ENCODE measurements around the gene UBASH3B.
A peak's percentile ranks its signal among the peaks of the same experiment; 100 is the strongest.

The UBASH3B gene

DNA sequence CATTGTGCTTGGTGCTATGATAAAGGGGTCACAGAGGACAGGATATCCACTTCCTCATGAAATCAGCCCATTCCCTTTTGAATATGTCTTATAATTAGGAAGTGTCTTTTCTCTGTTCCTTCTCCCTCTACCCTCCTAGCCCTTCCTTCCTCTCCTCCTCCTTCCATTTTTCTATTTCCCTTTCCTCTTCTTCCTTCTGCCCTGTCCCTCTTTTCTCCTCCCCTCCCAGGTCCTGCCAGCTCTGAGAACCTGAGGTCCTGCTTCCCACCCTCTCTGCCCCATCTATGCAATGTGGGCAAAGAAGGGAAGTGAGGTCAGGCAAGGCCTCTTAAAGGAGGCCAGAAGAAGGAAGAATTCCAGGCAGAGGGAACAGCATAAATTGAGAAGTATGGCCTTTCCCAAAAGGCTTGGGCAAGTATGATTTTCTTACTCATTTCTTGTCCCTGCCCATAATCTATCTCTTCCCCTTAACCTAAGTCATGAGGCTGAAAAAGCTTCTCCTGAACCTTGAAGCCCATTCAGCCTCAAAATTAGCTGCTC is 7.7 kb upstream of the UBASH3B start:
- FAIRE-seq (no peak), DNase-seq (ENCODE audit: low spot score) (no peak)

DNA sequence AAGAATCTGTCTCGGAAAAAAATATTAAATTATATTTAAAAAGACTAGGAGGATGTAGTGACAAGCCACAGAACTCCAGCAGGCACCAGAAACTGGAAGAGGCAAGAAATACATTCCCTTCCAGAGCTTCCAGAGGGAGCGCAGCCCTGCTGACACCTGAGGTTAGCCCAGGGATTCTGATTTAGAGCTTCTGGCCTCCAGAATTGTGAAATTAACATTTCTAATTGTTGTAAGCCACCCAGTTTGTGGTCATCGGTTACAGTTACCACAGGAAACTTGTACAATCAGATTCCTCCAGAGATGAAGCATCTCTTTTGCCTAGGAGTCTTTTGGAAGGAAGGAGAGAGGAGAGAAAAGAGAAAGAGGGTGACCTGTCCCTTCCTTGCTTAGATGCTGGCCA is 6.4 kb upstream of the UBASH3B start:
- no peak for FAIRE-seq
- no peak for DNase-seq (ENCODE audit: low spot score)

DNA sequence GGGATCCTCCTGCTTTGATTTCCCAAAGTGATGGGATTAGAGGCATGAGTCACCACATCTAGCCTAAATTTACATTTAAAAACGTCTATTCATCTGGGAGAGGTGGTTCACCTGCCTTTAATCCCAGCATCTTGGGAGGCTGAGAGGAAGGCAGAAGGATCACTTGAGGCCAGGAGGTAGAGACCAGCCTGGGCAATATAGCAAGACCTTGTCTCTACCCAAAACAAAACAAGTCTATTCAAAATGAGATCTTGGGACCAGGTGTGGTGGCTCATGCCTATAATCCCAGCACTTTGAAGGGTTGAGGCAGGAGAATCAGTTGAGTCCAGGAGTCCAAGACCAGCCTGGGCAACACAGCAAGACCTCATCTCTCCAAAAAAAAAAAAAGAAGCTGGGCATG is 4.9 kb upstream of the UBASH3B start:
- DNase-seq (ENCODE audit: low spot score), result no peak
- no peak for FAIRE-seq

DNA sequence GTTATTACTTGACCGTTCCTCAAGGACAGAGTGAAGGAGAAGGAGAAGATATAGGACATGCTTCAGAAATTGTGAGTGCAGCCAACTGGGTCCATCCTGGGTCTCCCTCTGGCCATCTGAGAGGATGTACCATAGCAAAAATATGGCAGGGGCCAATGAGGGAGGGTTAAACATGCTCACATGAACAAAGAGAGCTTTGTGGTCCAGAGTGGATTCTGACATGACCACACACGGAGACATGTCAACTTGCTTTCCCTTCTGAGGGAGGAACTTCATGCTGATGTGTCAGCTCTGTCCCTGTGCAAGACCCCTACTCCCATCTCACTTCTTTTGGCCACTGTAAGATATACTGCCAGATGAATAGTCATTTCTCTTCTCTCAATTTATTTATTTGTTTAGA is 3.0 kb upstream of the UBASH3B start:
- FAIRE-seq, result no peak
- no peak for DNase-seq (ENCODE audit: low spot score)

DNA sequence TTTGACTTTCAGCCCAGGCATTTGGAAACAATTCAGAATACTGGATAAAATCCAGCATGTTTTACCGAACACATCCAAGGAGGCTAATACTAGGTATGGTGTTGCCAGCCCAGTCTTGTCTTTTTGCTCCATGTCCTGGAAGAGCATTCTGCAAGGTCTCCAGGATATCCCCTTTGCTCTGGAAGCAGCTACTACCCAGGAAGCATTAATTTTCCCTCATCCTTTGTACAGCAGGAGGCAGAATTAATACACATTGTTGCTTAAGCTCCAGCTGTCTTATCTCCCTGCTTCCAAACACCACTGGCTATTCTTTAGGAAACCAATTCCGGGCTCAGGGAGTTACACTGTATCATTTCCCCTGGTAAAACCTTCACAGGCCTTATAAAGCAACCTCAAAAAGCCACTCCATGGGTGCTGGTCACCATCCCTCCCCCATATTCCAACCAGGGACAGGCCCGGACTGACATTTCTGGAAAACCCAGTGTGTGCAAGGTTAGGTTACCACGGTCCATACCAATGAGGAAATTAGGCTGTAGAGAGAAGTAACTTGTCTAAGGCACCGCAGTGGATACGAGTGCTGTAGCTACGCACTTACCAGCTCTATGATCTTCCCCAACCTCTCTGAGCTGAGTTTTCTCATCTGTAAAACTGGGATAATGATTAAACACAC is 1.5 kb upstream of the UBASH3B start:
- FAIRE-seq, result no peak
- no peak for DNase-seq (ENCODE audit: low spot score)

DNA sequence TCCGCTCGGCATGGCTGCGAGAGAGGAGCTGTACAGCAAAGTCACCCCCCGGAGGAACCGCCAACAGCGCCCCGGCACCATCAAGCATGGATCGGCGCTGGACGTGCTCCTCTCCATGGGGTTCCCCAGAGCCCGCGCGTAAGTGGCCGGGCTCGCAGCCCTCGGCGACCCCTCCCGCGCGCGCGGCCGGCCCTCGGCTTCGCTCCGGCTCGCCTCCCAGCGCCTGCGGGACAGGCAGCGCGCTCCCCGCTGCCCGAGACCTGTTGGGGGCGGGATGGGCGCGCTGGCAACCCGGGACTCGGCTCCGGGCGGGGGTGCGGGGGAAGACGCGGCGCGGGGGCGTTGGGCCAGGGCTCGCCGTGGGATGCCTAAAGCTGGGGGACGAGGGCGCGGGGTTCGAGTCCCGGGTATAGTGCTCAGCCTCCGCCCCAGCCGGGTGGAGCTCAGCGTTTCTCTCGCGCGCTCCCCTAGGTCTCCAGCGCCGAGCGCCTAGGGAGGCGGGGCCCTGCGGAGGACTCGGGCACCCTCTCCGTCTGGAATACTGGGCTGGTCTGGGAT is 630 bp downstream of the UBASH3B start:
- DNase-seq (ENCODE audit: low spot score) (peak; percentile 54), FAIRE-seq (no peak)

DNA sequence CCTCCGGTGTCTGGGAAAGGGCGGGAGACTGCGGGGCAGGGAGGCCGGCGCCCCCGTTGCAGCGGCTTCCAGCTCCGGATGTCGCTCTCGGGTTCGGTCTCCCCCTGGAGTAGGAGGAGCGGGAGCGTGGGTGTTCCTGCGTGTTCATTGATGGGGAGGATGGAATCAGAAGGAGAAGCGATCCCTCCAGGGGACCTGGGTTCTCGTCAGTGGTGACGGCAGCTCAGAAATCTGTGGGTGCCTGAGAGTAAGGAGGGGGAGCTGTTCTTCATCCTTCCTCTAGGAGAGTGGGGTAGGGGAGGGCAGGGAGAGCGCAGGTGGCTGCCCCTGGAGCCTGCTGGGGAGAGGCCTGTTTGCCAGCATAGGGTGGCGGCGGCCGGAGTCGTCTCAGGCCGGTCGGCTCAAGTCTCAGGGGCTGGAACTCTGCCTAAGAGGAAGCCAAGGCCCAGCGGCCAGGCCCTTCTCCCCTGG is 1.1 kb downstream of the UBASH3B start:
- FAIRE-seq, result no peak
- peak; percentile 52 for DNase-seq (ENCODE audit: low spot score)

DNA sequence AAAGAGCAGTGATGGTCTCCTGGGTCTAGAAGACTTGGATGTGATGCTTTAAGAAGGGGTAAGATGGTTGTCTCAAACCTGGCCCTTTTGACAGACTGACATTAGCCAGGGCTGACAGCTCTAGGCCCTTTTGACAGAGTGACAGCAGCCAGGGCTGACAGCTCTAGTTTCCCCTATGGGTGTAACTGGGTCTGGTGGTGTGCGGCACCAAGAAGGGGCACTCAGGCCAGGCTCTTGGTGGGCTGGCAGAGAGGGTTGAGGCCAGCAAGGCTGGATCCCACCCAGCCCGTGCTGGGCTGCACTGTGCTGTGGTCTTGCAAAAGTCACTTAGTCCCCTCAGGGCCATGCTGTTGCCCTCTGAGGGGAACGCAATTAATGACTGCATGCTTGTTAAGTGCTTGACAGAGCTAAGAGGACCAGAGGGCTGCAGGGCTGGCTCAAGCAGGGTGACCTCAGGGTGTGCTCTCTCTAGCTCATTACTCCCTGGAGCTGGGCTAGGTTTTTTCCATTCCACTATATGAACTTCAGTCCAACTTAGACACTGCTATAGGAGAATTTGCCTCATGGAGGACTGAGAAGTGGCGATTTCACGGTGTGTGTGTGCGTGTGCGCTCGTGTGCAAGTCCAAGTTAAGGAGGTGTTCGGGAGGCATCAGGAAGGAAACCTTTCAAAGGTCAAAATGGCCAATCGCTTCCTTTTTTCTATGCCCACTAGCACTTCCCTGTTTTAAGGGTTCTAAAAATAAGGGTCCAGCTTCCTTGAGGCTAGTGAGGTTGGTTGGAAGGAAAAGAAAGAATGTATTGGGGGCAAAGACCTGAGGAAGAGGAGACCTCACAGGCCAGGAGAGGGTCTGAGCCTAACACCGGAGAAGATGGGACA is 4.4 kb downstream of the UBASH3B start:
- no peak for FAIRE-seq
- no peak for DNase-seq (ENCODE audit: low spot score)

DNA sequence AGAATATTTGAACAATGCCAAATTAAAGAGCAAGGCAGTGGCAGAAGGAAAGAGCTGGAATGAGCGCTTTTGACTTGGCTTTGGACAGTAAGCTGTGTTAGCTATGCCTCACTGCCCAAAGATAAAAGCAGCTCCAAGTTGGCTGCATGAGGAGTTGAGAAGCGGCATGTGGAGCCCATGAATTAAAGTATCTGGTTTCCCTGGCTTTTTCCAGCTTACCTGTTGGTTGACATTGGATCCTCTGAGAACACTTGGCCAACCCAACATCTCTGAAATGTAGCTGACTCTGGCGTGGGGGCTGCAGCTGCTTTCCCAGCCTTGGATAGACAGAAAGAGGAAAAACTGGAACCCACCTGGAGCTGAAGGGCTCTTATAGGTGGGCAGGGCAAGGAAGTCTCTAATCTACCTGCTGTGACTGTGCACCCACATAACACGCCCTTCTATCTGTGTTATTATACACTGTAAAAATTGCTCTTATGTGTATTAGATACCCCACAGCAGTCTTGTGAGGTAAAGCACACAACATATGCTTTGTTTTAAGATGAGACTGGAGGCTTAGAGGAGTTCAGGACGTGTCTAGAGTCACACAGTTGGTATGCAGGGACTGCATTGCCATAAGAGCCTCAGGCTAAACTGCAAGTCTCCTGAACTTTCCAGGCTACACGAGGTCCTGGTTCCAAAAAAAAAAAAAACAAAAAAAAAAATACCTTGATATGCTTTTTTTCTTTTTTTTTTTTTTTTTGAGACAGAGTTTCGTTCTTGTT is 5.8 kb downstream of the UBASH3B start:
- FAIRE-seq, result no peak

DNA sequence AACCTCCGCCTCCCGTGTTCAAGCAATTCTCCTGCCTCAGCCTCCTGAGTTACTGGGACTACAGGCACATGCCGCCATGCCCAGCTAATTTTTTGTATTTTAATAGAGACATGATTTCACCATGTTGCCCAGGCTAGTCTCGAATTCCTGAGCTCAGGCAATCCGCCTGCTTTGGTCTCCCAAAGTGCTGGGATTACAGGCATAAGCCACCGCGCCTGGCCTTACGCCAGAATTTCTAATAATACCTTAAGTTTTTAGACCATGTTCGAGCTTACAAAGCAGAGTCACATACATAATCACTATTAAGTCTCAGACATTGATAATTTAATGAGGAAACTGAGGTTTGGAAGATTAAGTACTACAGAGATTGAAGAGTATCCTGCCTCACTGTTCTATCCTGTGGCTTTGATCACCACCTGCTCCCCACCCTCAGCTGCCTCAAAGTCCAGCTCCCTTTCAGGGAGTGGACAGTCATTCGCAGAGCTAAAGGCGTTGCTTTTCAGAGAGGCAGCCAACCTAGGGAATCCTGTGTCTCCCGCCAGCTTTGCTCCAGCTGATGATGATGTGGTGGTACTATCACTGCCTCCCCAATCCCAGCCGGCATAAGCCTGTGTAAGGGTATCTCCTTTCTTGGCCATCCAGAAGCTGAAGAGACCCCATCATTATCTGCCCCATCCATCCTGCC is 7.7 kb downstream of the UBASH3B start:
- FAIRE-seq, result no peak
- DNase-seq (ENCODE audit: low spot score), result no peak

More for the DNA sequence above, 5.8 kb downstream of the UBASH3B start:
- DNase-seq (ENCODE audit: low spot score), result no peak

DNA sequence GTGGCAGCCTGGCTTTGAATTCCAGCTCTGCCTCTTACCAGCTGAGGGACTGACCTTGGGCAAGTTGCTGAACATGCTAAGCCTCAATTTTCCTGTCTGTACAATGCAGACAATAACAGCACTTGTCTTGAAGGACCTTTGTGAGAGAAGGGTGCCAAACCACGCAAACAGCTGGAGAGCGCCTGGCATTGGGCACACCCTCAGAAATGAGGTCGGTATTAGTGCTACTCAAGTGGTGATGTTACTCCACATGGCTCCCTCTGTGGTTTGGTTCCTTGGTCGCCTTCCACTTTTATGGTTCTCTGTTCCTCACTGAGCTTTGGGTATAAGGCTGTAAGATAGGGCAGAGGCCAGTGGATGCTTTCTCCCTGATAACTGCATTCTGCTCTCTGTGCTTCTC is 8.2 kb downstream of the UBASH3B start:
- no peak for FAIRE-seq
- no peak for DNase-seq (ENCODE audit: low spot score)

DNA sequence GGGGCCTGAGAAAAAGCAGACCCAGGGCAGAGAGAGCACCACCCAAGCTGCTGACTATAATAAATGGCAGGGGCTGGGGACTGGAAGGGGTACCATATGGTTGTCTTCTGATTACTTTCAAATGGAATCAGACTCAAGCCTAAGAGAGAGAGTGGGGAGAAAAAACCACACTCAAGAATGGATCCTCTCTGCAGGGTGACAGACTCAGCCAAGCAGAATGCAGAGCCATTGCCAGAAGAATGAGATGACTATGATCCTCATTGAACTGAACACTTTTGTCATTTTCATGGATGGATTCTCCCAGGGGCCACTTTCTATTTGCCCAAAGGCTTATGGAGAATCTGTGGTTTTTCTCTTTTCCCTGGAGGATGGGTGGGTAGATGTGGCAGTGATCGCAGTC is 8.7 kb downstream of the UBASH3B start:
- DNase-seq (ENCODE audit: low spot score), result no peak
- no peak for FAIRE-seq

DNA sequence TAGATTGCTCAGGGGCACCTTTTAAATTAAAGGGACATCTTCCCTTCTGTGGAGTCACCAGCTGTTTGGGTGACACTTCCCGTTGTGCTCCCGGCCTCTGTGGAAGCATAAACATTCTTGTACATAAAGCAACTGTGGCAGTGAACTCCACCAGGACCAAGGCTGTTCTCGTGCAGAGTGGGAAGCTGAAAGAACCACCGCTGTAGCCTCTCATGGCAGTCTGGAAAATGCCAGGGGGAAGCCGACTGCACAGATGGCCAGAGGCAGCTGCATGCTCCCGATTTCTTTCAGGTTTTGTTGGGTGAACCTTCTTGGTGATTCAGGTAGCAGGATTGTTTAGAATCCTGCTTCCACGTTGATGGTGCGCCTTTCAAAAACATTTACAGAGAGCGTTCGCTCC is 10.3 kb downstream of the UBASH3B start:
- FAIRE-seq, result no peak

DNA sequence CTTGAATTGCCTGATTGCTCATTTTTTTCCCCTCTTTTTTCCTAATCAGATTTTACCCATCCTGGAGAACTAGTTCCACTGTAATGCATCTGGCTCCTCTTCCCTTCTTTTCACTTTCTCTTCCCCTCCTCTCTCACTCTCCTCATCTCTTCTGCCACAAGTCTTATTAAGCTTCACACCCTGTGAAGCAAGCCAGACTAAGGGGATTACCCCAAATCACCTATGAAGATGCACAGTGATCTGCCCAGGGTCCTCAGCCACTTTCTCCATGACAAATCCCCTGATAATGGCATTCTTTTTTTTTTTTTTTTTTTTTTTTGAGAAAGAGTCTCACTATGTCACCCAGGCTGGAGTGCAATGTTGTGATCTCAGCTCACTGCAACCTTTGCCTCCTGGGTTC is 11.2 kb downstream of the UBASH3B start:
- no peak for DNase-seq (ENCODE audit: low spot score)
- FAIRE-seq, result no peak

More for the DNA sequence above, 10.3 kb downstream of the UBASH3B start:
- no peak for DNase-seq (ENCODE audit: low spot score)

DNA sequence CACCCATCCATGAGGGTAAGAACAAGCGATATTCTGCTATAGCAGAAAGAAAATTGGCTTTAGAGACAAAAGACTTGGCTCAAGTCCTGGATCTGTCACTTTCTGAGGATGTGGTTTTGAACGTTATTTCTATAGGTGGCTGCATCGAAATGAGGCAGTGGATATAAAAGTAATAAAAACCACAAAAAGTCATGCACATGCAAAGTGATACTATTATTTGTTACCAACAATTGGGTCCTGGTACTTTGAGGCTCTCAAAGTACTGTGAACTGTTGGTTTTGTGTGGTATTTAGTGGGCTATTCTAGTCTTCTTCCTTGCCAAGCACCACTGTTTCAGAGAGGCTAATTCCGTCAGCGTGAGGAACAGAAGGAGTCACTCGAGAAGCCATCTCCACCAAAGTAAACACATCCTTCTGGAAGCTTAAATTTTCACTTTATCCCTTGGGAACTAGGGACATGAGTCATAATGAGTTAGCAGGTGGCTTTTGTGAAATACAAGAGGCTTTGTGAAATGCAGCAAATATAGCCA is 13.1 kb downstream of the UBASH3B start:
- FAIRE-seq, result no peak
- no peak for DNase-seq (ENCODE audit: low spot score)

DNA sequence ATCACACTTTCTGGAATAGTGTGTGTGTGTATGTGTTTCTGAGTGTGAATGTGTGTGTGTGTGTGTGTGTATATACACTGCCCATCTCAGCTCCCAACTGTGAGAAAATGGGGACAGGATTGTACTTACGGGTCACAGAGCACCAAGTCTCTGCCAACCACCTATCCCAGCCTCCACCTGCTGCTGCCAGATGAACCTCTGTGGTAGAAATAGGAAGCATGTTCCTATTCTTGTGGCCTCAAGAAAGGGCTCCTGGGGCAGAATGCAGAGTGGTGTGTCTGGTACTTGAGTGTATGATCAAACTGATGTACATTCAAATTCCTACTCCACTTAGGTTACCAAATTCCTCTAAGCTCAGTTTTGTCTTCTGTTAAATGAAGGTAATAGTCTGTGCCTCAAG is 14.6 kb downstream of the UBASH3B start:
- no peak for DNase-seq (ENCODE audit: low spot score)
- no peak for FAIRE-seq

DNA sequence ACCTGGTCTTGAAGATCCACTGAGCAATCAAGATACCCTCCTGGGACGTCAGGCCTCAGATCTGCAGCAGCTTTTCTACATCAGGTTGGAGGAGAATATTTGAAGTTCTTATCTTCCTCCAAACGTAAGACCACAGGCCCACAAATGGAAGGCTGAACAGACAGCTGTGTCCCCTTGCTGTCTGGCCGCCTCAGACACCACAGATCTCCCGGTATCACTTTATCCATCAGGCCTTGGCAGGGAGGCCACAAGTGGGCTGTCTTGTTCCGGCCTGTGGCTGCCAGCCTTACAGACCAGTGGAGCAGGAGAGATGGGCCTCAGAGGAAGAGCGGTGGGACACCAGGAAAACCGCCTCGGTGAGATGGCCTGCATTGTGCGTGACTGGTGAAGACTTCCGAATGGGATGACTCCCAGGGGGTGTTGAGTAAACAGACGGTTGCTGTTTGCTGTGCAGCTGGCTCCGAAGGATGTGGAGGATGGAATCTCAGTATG is 15.9 kb downstream of the UBASH3B start:
- DNase-seq (ENCODE audit: low spot score) (no peak), FAIRE-seq (no peak)

DNA sequence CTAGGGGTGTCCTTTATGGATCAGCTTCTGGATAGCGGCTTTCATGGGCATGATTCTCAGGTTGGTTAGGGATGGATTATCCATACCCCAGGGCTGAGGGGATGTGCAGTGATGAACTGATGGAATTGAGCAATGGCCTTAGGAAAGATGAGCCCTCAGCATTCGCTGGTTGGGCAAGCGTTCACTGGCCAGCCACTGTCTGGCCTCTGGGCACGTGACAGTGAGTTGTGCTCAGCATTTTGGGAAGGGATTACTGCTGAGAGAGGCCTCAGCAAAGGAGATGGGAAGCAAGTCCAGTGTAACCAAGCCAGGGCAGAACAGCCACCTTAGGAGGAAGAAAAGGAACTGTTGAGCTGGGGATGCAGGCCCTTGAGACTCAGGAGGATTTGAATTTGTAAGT is 17.4 kb downstream of the UBASH3B start:
- no peak for FAIRE-seq

DNA sequence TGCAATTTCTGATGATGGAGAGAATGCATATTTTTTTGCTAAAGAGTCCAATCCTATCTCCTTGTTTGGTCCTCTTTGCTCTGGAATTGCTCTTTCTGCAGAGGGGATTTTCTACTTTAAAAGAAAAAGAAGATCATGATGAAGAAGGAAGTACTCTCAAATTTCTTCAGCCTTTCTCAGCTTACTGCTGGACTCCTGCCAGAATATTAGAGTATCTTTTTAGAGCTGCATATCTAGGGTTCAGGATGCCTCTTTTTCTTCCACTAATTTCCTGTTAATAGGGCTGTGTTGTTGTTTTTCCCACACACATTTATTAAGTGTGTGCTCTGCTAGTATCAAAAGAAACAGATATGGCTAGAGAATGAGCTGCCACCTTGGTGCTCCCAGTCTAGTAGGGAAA is 18.2 kb downstream of the UBASH3B start:
- no peak for DNase-seq (ENCODE audit: low spot score)
- no peak for FAIRE-seq

More for the DNA sequence above, 17.4 kb downstream of the UBASH3B start:
- DNase-seq (ENCODE audit: low spot score), result no peak

DNA sequence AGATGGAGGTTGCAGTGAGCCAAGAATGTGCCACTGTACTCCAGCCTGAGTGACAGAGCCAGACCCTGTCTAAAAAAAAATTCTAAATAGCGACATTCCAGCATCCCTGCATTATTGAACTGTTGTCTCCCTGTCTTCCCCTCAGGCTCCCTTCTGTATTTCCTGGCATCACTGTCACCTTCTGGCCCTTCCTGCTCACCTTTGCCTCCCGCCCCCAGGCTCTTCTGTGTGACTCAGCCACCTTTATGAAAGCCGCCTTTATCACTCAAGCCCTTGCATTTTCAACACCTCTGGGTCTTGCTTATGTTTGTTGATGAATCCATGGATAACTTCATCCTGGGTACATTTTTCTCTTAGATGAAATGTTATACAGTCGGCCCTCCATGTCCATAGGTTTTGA is 21.1 kb downstream of the UBASH3B start:
- FAIRE-seq (no peak), DNase-seq (ENCODE audit: low spot score) (peak; percentile 14)
